Prostate gland (tissue), 2 donors: ENCODE data around the gene PCK2. TPM values are rescaled to one million over a fixed set of nuclear protein-coding genes. Genes with fewer than 3 reads are reported as not detected.

ENCODE experiments used
- DNase-seq: peaks from one replicate; pipeline ENCODE4 v3.0.0-alpha.2; 2019; ENCODE audit warnings: low spot score
- H3K27ac ChIP-seq, 2 donors: fragments of 200-600 bp; sonication (generic); 2 replicates each; pipeline ENCODE4 v1.5.1; 2017 to 2019
- H3K27me3 ChIP-seq: fragments of 200-600 bp; sonication (generic); replicated peaks from 2 replicates; pipeline ENCODE4 v1.5.1; 2019; ENCODE audit not compliant: insufficient read depth
- H3K36me3 ChIP-seq, 2 donors: fragments of 200-600 bp; sonication (generic); 1 replicate in 1 of 2; 2 replicates in 1 of 2; pipeline versions ENCODE4 v1.5.1 to v1.8.1; 2017 to 2019
- H3K4me1 ChIP-seq: fragments of 200-600 bp; sonication (generic); replicated peaks from 2 replicates; pipeline ENCODE4 v1.5.1; 2019
- H3K4me3 ChIP-seq, 2 donors: fragments of 200-600 bp; sonication (generic); 2 replicates each; pipeline ENCODE4 v1.5.1; 2017 to 2019
- H3K9me3 ChIP-seq: fragments of 200-600 bp; sonication (generic); 2 replicates; pipeline ENCODE4 v1.5.1; 2017
- CTCF ChIP-seq, 4 experiments: fragments of 200-600 bp in 2 of 4; fragments of 450-650 bp in 2 of 4; sonication (generic) in 2 of 4; IDR thresholded peaks; 1 replicate in 3 of 4; 2 replicates in 1 of 4; pipeline ENCODE4 v1.5.1; 2016 to 2019; ENCODE audit warnings: antibody characterized with exemption in 4 of 4, mild to moderate bottlenecking in 2 of 4, moderate library complexity in 2 of 4
- POLR2A ChIP-seq: fragments of 450-650 bp; IDR thresholded peaks from one replicate; pipeline ENCODE4 v1.6.1; 2016; ENCODE audit warnings: antibody characterized with exemption, mild to moderate bottlenecking
- POLR2AphosphoS5 ChIP-seq: sonication (generic); formaldehyde crosslinking; IDR thresholded peaks from one replicate; pipeline ENCODE4 v1.6.1; 2017; ENCODE audit warnings: antibody characterized with exemption
- WGBS: methylation state at CpG from one replicate; pipeline ENCODE4 v1.1.5; 2018; 5-methylcytosine and 5-hydroxymethylcytosine counted together
- intact Hi-C: fragments of 100-400 bp; cut with DNase I; formaldehyde crosslinking; loops from one replicate; pipeline ENCODE4 v1.14.2; 2022
- total RNA-seq, 2 donors: library from RNA; depleted of rRNA; stranded (reverse); fragments of >200 nt; gene quantifications; one replicate each; pipeline ENCODE4 v1.1.0, GENCODE V29; 2016

PCK2 gene
- total RNA-seq, 2 donors from 2014 or later, result 15.4 to 21.8 TPM

- no peaks in the 10 kb centered on the region for H3K9me3 ChIP-seq
- WGBS, result 82% methylated on average over 10 of the region's 10 CpGs
- no peaks in the 10 kb centered on the region for H3K4me1 ChIP-seq
- H3K4me3 ChIP-seq, result no peak overlapping the region
- no peak for DNase-seq
- no peaks in the 10 kb centered on the region for H3K36me3 ChIP-seq
- TF ChIP-seq CTCF (IDR thresholded peaks at IDR 0.05), result no peak
- no peak for TF ChIP-seq POLR2AphosphoS5
- TF ChIP-seq POLR2A, result no peak
- no peaks in the 10 kb centered on the region for H3K27me3 ChIP-seq
- H3K27ac ChIP-seq, result no peak overlapping the region
- intact Hi-C loops, result loop anchor here (5.0 kb wide), 1 partner anchor 51 kb away; no protein-coding TSS in a partner anchor
Measured at GRCh38 chr14:24055971-24056799, 37.9 kb upstream of the PCK2 start.

- intact Hi-C loops, result loop anchor here (5.0 kb wide), 1 partner anchor 51 kb away; no protein-coding TSS in a partner anchor
- Histone ChIP-seq H3K4me3 (no peak overlapping the region), H3K36me3 (no peaks in the 10 kb centered on the region), H3K9me3 (no peaks in the 10 kb centered on the region), H3K27ac (no peak overlapping the region), H3K27me3 (no peaks in the 10 kb centered on the region), H3K4me1 (no peaks in the 10 kb centered on the region)
- TF ChIP-seq POLR2AphosphoS5 (no peak), CTCF (IDR thresholded peaks at IDR 0.05) (no peak)
- DNase-seq, result no peak
- 53% methylated on average over 8 of the region's 8 CpGs for WGBS
Measured at GRCh38 chr14:24056800-24057184, 37.3 kb upstream of the PCK2 start.

- intact Hi-C loops, result loop anchor here (5.0 kb wide), 1 partner anchor 50 kb away; no protein-coding TSS in a partner anchor
Measured at GRCh38 chr14:24057271-24057670, 36.8 kb upstream of the PCK2 start.

GRCh38 chr14:24057867-24058259, 36.2 kb upstream of the PCK2 start:
- intact Hi-C loops, result loop anchor here (2.0 to 5.0 kb wide), 2 partner anchors 33 to 49 kb away; no protein-coding TSS in a partner anchor
- Histone ChIP-seq H3K4me3 (no peak overlapping the region), H3K27me3 (no peaks in the 10 kb centered on the region), H3K4me1 (no peaks in the 10 kb centered on the region), H3K36me3 (no peaks in the 10 kb centered on the region), H3K9me3 (no peaks in the 10 kb centered on the region), H3K27ac (no peak overlapping the region)
- 70% methylated on average over 11 of the region's 14 CpGs for WGBS
- TF ChIP-seq POLR2AphosphoS5, result no peak
- no peak for TF ChIP-seq CTCF (IDR thresholded peaks at IDR 0.05)
- no peak for TF ChIP-seq POLR2A
- DNase-seq, result no peak

More at GRCh38 chr14:24057271-24057670, 36.8 kb upstream of the PCK2 start:
- Histone ChIP-seq H3K4me3 (no peak overlapping the region), H3K9me3 (no peaks in the 10 kb centered on the region), H3K36me3 (no peaks in the 10 kb centered on the region), H3K4me1 (no peaks in the 10 kb centered on the region), H3K27me3 (no peaks in the 10 kb centered on the region), H3K27ac (no peak overlapping the region)
- 92% methylated on average over 2 of the region's 2 CpGs for WGBS
- TF ChIP-seq POLR2AphosphoS5 (no peak), CTCF (IDR thresholded peaks at IDR 0.05) (no peak), POLR2A (no peak)
- DNase-seq, result no peak
